Liver (tissue), 9 donors: ENCODE data around the gene CACNA1B. TPM values are rescaled to one million over a fixed set of nuclear protein-coding genes. Genes with fewer than 3 reads are reported as not detected.

Experiments
- DNase-seq: peaks from one replicate; pipeline ENCODE4 v3.0.0-alpha.2; 2017; ENCODE audit warnings: low spot score
- H3K27ac ChIP-seq, 2 donors: one replicate each; pipeline ENCODE4 v1.7.0; 2013; ENCODE audit warnings: inconsistent platforms in 2 of 2, low read length in 2 of 2, control low read depth in 1 of 2, low read depth in 1 of 2, mild to moderate bottlenecking in 1 of 2
- H3K27me3 ChIP-seq, 4 donors: one replicate each; pipeline versions ENCODE4 v1.6.1 to v1.7.0; 2013; ENCODE audit warnings: low read length in 3 of 4, inconsistent platforms in 1 of 4, mild to moderate bottlenecking in 1 of 4, moderate library complexity in 1 of 4; ENCODE audit not compliant: control insufficient read depth in 4 of 4, insufficient read depth in 4 of 4
- H3K36me3 ChIP-seq, 4 donors: one replicate each; pipeline versions ENCODE4 v1.6.1 to v1.7.0; 2013; ENCODE audit warnings: low read length in 3 of 4, mild to moderate bottlenecking in 3 of 4, low read depth in 1 of 4, moderate library complexity in 1 of 4; ENCODE audit not compliant: control insufficient read depth in 4 of 4, insufficient read depth in 3 of 4
- H3K4me1 ChIP-seq, 4 donors: one replicate each; pipeline versions ENCODE4 v1.6.1 to v1.7.0; 2013; ENCODE audit warnings: low read length in 3 of 4, mild to moderate bottlenecking in 3 of 4, moderate library complexity in 1 of 4; ENCODE audit not compliant: control insufficient read depth in 4 of 4, insufficient read depth in 4 of 4
- H3K4me3 ChIP-seq, 3 donors: one replicate each; pipeline versions ENCODE4 v1.6.1 to v1.7.0; 2013; ENCODE audit warnings: low read length in 3 of 3, control low read depth in 1 of 3, low read depth in 1 of 3, mild to moderate bottlenecking in 1 of 3
- H3K9ac ChIP-seq, 2 donors: one replicate each; pipeline ENCODE4 v1.7.0; 2013; ENCODE audit warnings: low read length in 2 of 2, mild to moderate bottlenecking in 2 of 2, moderate library complexity in 2 of 2, control low read depth in 1 of 2, low read depth in 1 of 2
- H3K9me3 ChIP-seq, 4 donors: one replicate each; pipeline versions ENCODE4 v1.6.1 to v1.7.0; 2013; ENCODE audit warnings: low read length in 3 of 4; ENCODE audit not compliant: control insufficient read depth in 4 of 4
- EGR1 ChIP-seq, 2 donors: IDR thresholded peaks; 2 replicates each; pipeline ENCODE4 v1.6.1; 2016 to 2018; ENCODE audit warnings: antibody characterized with exemption in 2 of 2, low read depth in 2 of 2
- GABPA ChIP-seq, 2 donors: IDR thresholded peaks in 1 of 2; conservative IDR thresholded peaks in 1 of 2; 2 replicates each; pipeline ENCODE4 v1.6.1; 2016; ENCODE audit warnings: antibody characterized with exemption in 2 of 2, mild to moderate bottlenecking in 1 of 2, moderate library complexity in 1 of 2
- HNF4A ChIP-seq, 2 donors: conservative IDR thresholded peaks; 2 replicates each; pipeline ENCODE4 v1.6.1; 2016; ENCODE audit warnings: antibody characterized with exemption in 2 of 2, mild to moderate bottlenecking in 2 of 2
- HNF4G ChIP-seq: IDR thresholded peaks from 2 replicates; pipeline ENCODE4 v1.6.1; 2016; ENCODE audit warnings: antibody characterized with exemption
- JUND ChIP-seq, 2 donors: IDR thresholded peaks; 2 replicates each; pipeline ENCODE4 v1.6.1; 2016; ENCODE audit warnings: antibody characterized with exemption in 2 of 2
- NR2F2 ChIP-seq: IDR thresholded peaks from 2 replicates; pipeline ENCODE4 v1.6.1; 2016; ENCODE audit warnings: antibody characterized with exemption
- RAD21 ChIP-seq, 2 donors: IDR thresholded peaks; 2 replicates each; pipeline ENCODE4 v1.6.1; 2016; ENCODE audit warnings: antibody characterized with exemption in 2 of 2, mild to moderate bottlenecking in 2 of 2
- RXRA ChIP-seq, 2 donors: IDR thresholded peaks; 2 replicates each; pipeline ENCODE4 v1.6.1; 2017 to 2018; ENCODE audit warnings: antibody characterized with exemption in 2 of 2, mild to moderate bottlenecking in 1 of 2
- SP1 ChIP-seq: IDR thresholded peaks from 2 replicates; pipeline ENCODE4 v1.6.1; 2018; ENCODE audit warnings: antibody characterized with exemption, mild to moderate bottlenecking
- YY1 ChIP-seq: IDR thresholded peaks from 2 replicates; pipeline ENCODE4 v1.6.1; 2016; ENCODE audit warnings: antibody characterized with exemption, mild to moderate bottlenecking
- WGBS: extraction: QIAGEN DNeasy Blood & Tissue Kit; methylation state at CpG from one replicate; pipeline ENCODE4 v1.1.7; 2013; 5-methylcytosine and 5-hydroxymethylcytosine counted together
- polyA plus RNA-seq, 2 donors: library from polyadenylated mRNA; stranded (reverse) in 1 of 2; unstranded in 1 of 2; fragments of 200-250 nt in 1 of 2; fragments of >200 nt in 1 of 2; fragmentation: Nextera tagmentation in 1 of 2; extraction: Ambion mirVana in 1 of 2; gene quantifications; one replicate each; pipeline versions ENCODE4 v1.2.1 to v1.2.3, GENCODE V29; 2013 to 2015
- total RNA-seq, 2 donors: library from RNA; depleted of rRNA; stranded (reverse); fragments of >200 nt; gene quantifications; one replicate each; pipeline ENCODE4 v1.2.3, GENCODE V29; 2014
- TF ChIP-seq, protein P1 (sequence below): IDR thresholded peaks from 2 replicates; pipeline ENCODE4 v1.6.1; 2016; ENCODE audit warnings: antibody characterized with exemption
- TF ChIP-seq, protein P2 (sequence below): IDR thresholded peaks from 2 replicates; pipeline ENCODE4 v1.6.1; 2016; ENCODE audit warnings: antibody characterized with exemption, mild to moderate bottlenecking
- TF ChIP-seq, protein P3 (sequence below): fragments of 150-350 bp; IDR thresholded peaks from 2 replicates; pipeline ENCODE4 v1.5.1; 2017; ENCODE audit warnings: improper control_type of control experiment, low read depth, low read length; ENCODE audit not compliant: missing input control
- donor health status: healthy.
- donor health status: healthy.
- donor health status: healthy.
- donor health status: healthy.
- donor health status: healthy.

The CACNA1B gene
- total and polyA plus RNA-seq, 4 donors: under 0.01 to 0.05 TPM; not detected in 2

DNA sequence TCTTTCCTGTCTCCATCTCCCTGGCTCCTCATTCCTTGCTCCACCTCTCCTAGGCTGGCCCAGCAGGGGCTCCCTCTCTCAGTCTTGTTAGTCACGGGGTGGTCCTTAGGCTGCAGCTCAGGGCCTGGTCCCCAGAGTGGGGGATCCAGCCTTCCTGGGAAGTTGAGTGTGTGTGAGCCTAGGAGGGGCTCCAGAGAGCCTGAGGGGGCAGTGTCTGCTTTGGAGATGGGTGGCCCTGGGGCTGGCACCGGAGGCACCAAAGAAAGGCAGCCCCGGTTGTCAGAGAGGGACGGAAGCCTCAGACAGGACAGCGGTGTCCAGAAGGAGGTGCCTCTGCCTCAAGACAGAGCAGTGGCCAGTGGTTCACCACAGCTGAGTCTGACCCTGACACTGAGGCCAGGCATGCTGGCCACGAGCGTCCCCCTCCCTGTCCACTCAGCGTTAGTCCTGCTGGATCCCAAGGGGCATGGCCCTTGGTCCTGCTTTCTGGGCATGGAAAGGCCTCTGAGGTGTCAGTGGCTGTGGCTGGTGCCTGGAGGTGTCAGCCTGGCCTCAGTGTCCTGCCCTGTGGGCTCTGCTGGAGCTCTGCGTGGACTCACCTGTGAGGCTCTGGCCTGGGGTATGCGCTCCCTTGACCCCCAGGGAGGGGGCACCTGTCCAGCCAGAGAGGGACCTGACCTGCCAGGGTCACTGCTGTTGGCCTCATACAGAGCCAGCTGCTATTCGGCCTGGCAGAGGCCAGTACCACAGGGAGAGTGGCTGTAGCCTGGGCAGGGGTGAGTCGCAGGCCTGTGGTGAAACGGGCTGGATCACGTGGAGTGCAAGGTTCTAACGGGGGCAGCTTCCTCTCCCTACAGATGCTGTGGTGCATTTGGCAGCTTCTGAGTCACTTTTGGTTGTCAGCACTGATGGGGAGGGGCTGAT is 130.6 kb downstream of the CACNA1B start:
- H3K27ac ChIP-seq: no peak overlapping the region
- TF ChIP-seq YY1 (no peak), HNF4G (no peak)
- TF ChIP-seq, protein P1, sequence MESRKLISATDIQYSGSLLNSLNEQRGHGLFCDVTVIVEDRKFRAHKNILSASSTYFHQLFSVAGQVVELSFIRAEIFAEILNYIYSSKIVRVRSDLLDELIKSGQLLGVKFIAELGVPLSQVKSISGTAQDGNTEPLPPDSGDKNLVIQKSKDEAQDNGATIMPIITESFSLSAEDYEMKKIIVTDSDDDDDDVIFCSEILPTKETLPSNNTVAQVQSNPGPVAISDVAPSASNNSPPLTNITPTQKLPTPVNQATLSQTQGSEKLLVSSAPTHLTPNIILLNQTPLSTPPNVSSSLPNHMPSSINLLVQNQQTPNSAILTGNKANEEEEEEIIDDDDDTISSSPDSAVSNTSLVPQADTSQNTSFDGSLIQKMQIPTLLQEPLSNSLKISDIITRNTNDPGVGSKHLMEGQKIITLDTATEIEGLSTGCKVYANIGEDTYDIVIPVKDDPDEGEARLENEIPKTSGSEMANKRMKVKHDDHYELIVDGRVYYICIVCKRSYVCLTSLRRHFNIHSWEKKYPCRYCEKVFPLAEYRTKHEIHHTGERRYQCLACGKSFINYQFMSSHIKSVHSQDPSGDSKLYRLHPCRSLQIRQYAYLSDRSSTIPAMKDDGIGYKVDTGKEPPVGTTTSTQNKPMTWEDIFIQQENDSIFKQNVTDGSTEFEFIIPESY: no peak
- TF ChIP-seq, protein P2, sequence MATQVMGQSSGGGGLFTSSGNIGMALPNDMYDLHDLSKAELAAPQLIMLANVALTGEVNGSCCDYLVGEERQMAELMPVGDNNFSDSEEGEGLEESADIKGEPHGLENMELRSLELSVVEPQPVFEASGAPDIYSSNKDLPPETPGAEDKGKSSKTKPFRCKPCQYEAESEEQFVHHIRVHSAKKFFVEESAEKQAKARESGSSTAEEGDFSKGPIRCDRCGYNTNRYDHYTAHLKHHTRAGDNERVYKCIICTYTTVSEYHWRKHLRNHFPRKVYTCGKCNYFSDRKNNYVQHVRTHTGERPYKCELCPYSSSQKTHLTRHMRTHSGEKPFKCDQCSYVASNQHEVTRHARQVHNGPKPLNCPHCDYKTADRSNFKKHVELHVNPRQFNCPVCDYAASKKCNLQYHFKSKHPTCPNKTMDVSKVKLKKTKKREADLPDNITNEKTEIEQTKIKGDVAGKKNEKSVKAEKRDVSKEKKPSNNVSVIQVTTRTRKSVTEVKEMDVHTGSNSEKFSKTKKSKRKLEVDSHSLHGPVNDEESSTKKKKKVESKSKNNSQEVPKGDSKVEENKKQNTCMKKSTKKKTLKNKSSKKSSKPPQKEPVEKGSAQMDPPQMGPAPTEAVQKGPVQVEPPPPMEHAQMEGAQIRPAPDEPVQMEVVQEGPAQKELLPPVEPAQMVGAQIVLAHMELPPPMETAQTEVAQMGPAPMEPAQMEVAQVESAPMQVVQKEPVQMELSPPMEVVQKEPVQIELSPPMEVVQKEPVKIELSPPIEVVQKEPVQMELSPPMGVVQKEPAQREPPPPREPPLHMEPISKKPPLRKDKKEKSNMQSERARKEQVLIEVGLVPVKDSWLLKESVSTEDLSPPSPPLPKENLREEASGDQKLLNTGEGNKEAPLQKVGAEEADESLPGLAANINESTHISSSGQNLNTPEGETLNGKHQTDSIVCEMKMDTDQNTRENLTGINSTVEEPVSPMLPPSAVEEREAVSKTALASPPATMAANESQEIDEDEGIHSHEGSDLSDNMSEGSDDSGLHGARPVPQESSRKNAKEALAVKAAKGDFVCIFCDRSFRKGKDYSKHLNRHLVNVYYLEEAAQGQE: no peak
- no peaks in the 10 kb centered on the region for H3K4me1 ChIP-seq
- H3K36me3 ChIP-seq: no peaks in the 10 kb centered on the region
- 89% methylated on average over 15 of the region's 15 CpGs for WGBS
- H3K4me3 ChIP-seq: no peak overlapping the region
- H3K27me3 ChIP-seq: no peaks in the 10 kb centered on the region
- no peaks in the 10 kb centered on the region for H3K9me3 ChIP-seq
- no peak overlapping the region for H3K9ac ChIP-seq
- DNase-seq: peak; percentile 30

DNA sequence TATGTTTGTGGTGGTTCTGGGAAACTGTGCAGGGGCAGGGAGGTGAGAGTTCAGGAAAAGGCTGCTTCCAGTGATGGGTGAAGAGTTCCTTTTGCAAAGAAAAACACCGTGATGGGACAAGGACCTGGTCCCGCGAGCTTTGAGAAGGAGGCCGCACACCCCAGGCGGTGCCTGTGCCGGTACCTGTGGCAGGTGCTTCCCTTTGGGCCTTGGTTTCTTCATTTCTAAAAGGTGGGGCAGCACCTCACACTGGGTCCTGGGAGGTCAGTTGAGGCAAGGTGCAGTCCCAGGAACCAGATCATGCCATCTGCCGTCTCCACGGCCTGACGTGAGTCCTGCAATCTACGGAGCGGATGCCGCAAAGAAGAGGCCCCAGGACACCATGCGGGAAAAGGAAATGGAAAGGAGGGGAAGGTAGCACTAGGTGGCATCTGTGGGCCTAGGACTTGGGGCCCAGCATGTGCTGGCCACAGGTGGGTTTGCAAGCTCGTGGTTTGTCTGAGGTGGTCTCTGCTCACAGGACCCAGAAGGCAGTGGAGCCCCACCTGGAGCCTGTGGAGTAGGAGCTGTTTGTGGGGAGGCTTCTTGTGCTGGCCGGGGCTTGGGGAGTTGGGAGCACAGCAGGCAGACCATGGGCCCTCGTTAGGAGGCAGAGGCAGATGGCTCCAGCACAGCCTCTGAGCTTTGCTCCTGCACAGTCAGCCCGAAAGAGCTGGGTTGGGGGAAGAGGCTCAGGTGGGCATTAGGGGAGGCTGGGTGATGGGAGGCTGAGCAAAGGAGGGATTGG is 131.6 kb downstream of the CACNA1B start:
- no peaks in the 10 kb centered on the region for H3K27me3 ChIP-seq
- no peaks in the 10 kb centered on the region for H3K36me3 ChIP-seq
- no peak overlapping the region for H3K4me3 ChIP-seq
- H3K9me3 ChIP-seq: no peaks in the 10 kb centered on the region
- H3K9ac ChIP-seq: no peak overlapping the region
- no peaks in the 10 kb centered on the region for H3K4me1 ChIP-seq
- H3K27ac ChIP-seq: no peak overlapping the region
- no peak for DNase-seq
- TF ChIP-seq, protein P3, sequence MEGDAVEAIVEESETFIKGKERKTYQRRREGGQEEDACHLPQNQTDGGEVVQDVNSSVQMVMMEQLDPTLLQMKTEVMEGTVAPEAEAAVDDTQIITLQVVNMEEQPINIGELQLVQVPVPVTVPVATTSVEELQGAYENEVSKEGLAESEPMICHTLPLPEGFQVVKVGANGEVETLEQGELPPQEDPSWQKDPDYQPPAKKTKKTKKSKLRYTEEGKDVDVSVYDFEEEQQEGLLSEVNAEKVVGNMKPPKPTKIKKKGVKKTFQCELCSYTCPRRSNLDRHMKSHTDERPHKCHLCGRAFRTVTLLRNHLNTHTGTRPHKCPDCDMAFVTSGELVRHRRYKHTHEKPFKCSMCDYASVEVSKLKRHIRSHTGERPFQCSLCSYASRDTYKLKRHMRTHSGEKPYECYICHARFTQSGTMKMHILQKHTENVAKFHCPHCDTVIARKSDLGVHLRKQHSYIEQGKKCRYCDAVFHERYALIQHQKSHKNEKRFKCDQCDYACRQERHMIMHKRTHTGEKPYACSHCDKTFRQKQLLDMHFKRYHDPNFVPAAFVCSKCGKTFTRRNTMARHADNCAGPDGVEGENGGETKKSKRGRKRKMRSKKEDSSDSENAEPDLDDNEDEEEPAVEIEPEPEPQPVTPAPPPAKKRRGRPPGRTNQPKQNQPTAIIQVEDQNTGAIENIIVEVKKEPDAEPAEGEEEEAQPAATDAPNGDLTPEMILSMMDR: no peak
- TF ChIP-seq HNF4A (conservative IDR thresholded peaks at IDR 0.05) (no peak), EGR1 (IDR thresholded peaks at IDR 0.05; ENCODE audit: low read depth in 2 of 2) (no peak), RXRA (IDR thresholded peaks at IDR 0.05) (no peak), GABPA (IDR thresholded peaks at IDR 0.05 in 1 of 2, conservative IDR thresholded peaks at IDR 0.05 in 1 of 2) (no peak), SP1 (no peak), RAD21 (IDR thresholded peaks at IDR 0.05) (no peak), JUND (IDR thresholded peaks at IDR 0.05) (no peak), NR2F2 (no peak)
- TF ChIP-seq, protein P1: no peak
- 91% methylated on average over 17 of the region's 17 CpGs for WGBS
